Urinary bladder (tissue), 4 donors: ENCODE measurements around the gene CACNA2D3. TPM values are rescaled to one million over a fixed set of nuclear protein-coding genes. Genes with fewer than 3 reads are reported as not detected.

Source experiments
- DNase-seq: peaks from one replicate; pipeline ENCODE4 v3.0.0-alpha.2; 2015; ENCODE audit errors: extremely low spot score
- H3K27ac ChIP-seq: one replicate; pipeline ENCODE4 v1.5.1; 2013; ENCODE audit warnings: low read depth, mild to moderate bottlenecking, moderate library complexity
- H3K36me3 ChIP-seq: one replicate; pipeline ENCODE4 v1.6.1; 2013; ENCODE audit warnings: mild to moderate bottlenecking, moderate library complexity; ENCODE audit not compliant: insufficient read depth
- H3K4me1 ChIP-seq: one replicate; pipeline ENCODE4 v1.6.1; 2013; ENCODE audit warnings: mild to moderate bottlenecking, moderate library complexity; ENCODE audit not compliant: insufficient read depth
- H3K4me3 ChIP-seq: one replicate; pipeline ENCODE4 v1.5.1; 2013; ENCODE audit warnings: low read depth, low read length
- WGBS: extraction: QIAGEN DNeasy Blood & Tissue Kit; methylation state at CpG from one replicate; pipeline ENCODE4 v1.1.7; 2013; 5-methylcytosine and 5-hydroxymethylcytosine counted together
- polyA plus RNA-seq: library from polyadenylated mRNA; stranded (reverse); fragments of 200-250 nt; gene quantifications from one replicate; pipeline ENCODE4 v1.2.3, GENCODE V29; 2013
- total RNA-seq: library from RNA; depleted of rRNA; stranded (reverse); fragments of >200 nt; gene quantifications from one replicate; pipeline ENCODE4 v1.2.3, GENCODE V29; 2014
- donor health status: healthy with polysubstance abuse.
- donor health status: healthy.

Gene CACNA2D3
- total and polyA plus RNA-seq, 2 donors = 0.57 to 1.7 TPM

DNA sequence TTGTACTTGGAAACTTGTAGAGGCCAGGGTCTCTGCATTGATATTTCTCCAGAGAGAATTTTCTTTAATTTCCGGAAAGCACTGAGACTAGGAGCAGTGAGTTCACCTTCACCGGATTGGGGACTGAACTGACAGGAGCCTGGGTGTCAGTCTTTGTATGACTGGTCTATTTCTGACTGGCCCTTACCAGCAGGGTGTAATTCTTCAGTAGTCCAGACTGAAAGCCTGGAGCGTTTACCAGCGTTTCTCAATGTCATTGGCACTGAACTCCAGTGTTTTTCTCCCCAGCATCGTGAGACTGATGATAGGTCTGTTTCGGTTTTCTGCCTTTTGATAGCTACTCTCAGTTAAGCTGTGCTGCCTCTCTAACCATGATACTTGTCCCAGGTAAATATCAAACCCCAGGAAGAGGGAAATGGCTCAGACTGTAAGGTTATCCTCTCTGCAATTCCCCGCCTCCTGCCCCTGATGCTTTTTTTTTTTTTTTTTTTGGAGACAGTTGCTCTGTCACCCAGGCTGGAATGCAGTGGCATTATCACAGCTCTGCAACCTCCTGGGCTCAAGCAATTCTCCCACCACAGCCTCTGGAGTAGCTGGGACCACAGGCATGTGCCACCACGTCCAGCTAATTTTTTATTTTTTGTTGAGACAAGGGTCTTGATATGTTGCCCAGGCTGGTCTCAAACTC, 103.6 kb downstream of the CACNA2D3 start:
- no peak for DNase-seq
- no peaks in the 10 kb centered on the region for H3K36me3 ChIP-seq
- 66% methylated on average over 8 of the region's 8 CpGs for WGBS

DNA sequence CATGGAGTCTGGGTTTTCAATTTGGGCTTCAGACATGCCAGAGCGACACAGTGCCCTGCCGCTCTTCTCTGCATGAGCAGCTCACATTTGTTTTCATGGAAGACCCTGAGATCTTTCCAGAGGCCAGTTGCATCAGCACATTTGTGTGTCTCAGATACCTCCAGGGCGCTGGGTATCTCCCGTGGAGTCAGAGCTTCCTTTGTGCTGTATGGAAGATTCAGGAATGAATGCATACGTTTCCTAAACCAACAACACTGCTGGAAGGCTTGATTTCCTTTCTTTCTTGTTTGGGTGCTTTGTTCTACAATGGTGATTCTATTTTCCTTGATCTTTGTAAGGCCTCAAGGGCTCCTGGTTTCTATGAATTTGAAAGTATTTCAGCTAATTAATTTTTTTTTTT, 106.5 kb downstream of the CACNA2D3 start:
- DNase-seq = no peak
- no peaks in the 10 kb centered on the region for H3K4me1 ChIP-seq
- no peaks in the 10 kb centered on the region for H3K36me3 ChIP-seq
- H3K4me3 ChIP-seq = no peak overlapping the region
- no peak overlapping the region for H3K27ac ChIP-seq
- WGBS = 75% methylated on average over 5 of the region's 5 CpGs

More for the DNA sequence above, 103.6 kb downstream of the CACNA2D3 start:
- no peak overlapping the region for H3K27ac ChIP-seq
- H3K4me3 ChIP-seq = no peak overlapping the region
- no peaks in the 10 kb centered on the region for H3K4me1 ChIP-seq

DNA sequence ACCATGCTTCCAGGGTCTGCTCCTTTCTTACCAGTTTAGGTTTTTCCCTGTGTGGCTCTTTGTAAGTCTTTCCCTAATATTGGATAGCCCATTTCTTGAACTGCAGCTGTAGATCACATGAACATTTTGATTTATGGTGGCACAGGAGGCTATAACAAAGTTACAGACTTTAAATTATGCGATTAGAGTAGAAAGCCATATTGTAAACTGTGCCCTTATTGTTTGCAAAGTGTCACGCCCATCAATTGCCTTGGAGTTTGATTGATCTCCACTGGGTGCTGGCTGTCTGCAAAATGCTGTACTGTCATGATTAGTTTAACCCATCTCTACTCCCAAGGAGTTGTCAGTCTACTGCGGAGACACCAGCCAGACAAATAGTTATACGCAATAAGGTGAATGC, 110.3 kb downstream of the CACNA2D3 start:
- 84% methylated on average over 4 of the region's 4 CpGs for WGBS
- no peak for DNase-seq
- Histone ChIP-seq H3K4me1 (no peaks in the 10 kb centered on the region), H3K27ac (no peak overlapping the region), H3K36me3 (no peaks in the 10 kb centered on the region), H3K4me3 (no peak overlapping the region)

DNA sequence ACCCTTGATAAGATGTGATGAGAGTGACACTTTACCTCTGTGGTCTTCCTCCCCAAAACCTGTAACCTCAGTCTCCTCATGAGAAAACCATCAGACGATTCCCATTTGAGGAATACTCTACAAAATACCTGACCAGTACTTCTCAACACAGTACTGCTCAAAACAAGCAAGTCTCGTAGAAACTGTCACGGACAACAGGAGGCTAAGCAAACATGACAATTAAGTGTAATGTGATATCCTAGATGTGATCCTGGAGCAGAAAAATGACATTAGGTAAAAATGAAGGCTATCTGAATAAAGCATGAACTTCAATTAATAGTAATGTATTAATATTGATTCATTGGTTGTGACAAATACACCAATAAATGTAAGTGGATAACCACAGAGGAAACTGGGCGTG, 113.6 kb downstream of the CACNA2D3 start:
- no peaks in the 10 kb centered on the region for H3K36me3 ChIP-seq
- no peaks in the 10 kb centered on the region for H3K4me1 ChIP-seq
- no peak overlapping the region for H3K4me3 ChIP-seq
- WGBS = 75% methylated on average over 4 of the region's 4 CpGs
- H3K27ac ChIP-seq = no peak overlapping the region
- no peak for DNase-seq

DNA sequence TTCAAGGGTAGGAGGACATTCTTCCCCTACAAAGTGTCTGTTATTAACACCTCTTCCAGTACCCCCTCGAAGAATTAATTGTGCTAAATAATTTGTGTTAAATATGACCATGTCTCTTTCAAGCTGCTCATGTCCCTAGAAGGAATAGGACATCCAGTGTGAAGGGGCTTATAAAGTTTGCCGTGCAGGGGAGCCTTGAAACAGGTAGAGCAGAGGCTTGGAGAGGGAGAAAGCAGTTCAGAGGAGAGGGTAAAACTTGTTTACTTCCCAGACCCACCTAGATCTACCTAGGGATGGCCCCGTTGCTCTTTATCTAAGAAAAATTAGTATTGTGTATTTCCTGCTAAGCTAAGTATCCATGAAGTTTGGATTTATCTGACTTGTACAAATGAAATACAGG, 114.8 kb downstream of the CACNA2D3 start:
- H3K36me3 ChIP-seq = no peaks in the 10 kb centered on the region
- WGBS = 45% methylated on average over 3 of the region's 3 CpGs
- DNase-seq = no peak

DNA sequence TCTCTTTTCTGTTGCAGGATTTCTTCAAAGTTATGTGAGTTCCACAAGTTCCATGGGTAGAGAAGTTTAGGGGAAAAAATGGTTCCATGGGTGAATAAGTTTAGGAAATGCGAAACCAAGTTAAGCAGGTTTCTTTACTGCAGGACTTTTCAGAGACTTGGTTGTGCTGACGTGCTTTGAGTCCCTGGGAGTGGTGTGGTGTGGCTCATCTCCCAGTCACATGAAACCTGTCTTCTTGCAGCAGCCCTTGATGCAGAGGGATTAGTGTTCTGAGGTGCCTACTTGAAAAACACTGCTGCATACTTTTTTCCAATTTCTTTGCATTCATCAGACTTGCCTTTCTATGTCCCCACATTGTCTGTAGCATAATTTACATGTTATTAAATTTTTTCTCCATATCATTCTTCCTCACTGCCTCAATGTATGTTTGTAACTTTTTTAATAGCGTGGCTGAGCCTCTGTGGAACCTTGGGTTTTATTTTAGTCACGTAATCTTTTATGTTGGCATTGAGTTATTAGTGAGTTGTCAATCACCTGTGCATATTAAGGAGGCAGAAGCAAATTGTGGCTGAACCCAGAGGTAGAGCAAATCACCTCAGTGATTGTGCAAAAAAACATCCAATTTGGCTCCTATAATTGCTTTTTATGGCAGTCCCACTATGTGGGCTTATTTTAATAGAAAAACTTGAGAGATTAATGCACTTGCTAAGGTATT, 115.6 kb downstream of the CACNA2D3 start:
- no peaks in the 10 kb centered on the region for H3K4me1 ChIP-seq
- H3K36me3 ChIP-seq = no peaks in the 10 kb centered on the region
- H3K27ac ChIP-seq = no peak overlapping the region
- no peak for DNase-seq
- WGBS = 64% methylated on average over 4 of the region's 4 CpGs
- no peak overlapping the region for H3K4me3 ChIP-seq

More for the DNA sequence above, 114.8 kb downstream of the CACNA2D3 start:
- Histone ChIP-seq H3K27ac (no peak overlapping the region), H3K4me1 (no peaks in the 10 kb centered on the region), H3K4me3 (no peak overlapping the region)

DNA sequence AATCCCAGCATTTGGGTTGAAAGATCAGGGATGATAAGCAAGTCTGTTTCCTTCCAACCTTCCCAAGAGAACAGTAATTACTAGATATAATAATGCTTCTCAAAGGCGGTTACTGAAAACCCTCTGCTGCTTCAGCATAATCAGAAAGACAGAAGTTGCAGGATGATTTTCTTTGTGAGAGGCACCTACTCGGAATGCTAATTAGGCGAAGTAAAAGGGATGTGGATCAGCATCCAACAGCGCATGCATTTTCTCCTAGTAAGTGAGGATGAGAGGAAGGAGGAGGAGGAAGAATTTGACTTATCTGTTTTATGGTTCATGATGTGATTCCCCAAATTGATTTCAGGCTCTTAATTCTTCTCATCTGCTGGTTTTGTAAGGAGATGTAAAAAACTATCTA, 118.0 kb downstream of the CACNA2D3 start:
- 72% methylated on average over 4 of the region's 4 CpGs for WGBS
- Histone ChIP-seq H3K4me3 (no peak overlapping the region), H3K4me1 (no peaks in the 10 kb centered on the region), H3K27ac (no peak overlapping the region), H3K36me3 (no peaks in the 10 kb centered on the region)
- DNase-seq = no peak

DNA sequence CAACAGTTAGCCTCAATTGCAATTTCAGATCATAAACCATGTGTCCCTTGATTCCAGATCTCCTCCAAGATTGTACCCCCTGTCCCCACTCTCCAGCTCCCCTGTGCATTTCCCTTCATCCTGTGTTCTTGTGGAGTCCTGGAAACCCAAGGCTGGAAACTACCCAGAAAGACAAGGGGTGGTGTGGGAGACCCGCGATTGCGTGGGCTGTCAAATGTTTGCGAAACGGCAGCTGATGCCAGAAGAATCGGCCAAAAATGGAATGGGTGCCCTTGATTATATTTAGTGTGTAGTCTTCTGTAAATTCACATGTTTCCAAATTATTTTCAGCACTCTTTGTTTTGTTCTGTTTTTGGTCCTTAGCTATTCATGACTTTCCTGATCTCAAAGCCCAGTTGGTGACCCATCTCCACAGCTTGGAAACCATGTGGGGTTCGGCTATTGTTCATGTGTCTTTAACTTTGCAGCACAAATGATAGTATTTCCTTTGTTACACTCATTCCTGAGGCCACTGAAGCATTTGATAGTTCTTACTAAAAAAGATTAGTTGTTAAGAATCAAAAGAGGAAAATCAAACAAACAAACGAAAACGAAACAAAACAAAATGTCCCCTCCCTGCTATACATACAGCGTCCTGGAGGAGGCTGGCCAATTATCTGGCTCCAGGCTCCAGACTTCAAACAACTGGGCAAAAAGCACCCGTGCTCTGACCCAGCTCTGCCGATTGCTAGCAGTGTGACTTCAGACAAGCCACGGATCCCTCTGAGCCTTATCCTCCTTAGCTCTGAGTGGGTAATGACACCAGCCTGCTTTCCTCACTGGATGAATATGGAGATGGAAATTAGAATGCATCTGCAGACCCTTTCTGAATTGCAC, 120.9 kb downstream of the CACNA2D3 start:
- no peaks in the 10 kb centered on the region for H3K4me1 ChIP-seq
- H3K36me3 ChIP-seq = no peaks in the 10 kb centered on the region
- no peak overlapping the region for H3K27ac ChIP-seq
- H3K4me3 ChIP-seq = no peak overlapping the region
- WGBS = 71% methylated on average over 13 of the region's 13 CpGs
- no peak for DNase-seq

DNA sequence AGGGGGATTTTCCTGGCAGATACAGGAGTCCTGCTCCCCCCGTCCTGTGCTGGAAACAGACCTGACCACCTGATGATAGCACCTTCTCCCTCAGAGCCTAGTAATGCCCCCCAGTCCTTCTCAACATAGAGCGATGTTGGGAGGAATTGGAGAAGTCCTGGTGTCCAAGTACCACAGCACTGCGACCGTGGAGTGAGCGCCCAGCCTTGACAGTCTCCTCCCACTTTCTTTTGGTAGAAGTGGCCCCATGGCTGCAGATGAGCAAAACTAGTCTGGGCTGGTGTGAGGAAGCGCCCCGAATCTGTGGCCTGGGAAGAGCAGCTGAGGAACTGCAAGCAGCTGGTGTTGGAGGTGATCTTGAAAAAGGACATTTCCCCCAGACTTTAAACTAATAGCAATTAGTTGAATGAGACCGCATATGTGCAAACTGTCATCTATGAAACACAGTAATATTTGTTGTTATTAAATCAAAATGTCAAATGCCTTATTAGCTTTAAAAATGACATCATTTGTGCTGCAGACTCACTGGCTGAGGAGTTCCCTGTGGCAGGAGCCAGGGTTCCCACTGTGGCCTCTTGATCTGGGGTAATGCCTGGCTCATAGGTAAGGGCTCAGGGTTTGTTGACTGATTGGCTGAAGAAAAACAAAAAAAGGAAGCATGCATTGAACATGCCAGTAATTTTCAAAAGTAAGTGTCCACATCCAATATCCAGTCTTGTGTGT, 121.8 kb downstream of the CACNA2D3 start:
- Histone ChIP-seq H3K27ac (no peak overlapping the region), H3K4me3 (no peak overlapping the region), H3K4me1 (no peaks in the 10 kb centered on the region), H3K36me3 (no peaks in the 10 kb centered on the region)
- 87% methylated on average over 8 of the region's 8 CpGs for WGBS
- DNase-seq = no peak

DNA sequence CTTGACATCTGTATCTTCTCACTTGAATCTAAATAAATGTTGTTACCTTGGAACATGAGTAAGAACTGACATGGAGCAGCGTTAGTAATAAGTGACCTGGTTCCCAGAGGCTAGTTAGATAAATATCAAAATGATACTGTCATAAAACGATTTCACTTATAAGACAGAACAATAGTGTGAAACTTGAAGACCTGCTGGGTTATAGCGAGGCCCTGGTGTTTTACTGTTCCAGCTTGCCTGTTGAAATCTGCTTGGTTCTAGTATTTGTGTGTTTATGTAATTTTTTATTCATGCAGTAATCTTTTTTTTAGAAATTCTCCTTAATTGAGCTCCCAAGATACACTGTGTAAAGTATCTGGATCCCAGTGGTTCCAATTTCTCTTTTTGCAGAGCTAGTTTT, 129.4 kb downstream of the CACNA2D3 start:
- 53% methylated on average over 3 of the region's 3 CpGs for WGBS
- DNase-seq = no peak
- Histone ChIP-seq H3K4me1 (no peaks in the 10 kb centered on the region), H3K36me3 (no peaks in the 10 kb centered on the region), H3K27ac (no peak overlapping the region), H3K4me3 (no peak overlapping the region)

DNA sequence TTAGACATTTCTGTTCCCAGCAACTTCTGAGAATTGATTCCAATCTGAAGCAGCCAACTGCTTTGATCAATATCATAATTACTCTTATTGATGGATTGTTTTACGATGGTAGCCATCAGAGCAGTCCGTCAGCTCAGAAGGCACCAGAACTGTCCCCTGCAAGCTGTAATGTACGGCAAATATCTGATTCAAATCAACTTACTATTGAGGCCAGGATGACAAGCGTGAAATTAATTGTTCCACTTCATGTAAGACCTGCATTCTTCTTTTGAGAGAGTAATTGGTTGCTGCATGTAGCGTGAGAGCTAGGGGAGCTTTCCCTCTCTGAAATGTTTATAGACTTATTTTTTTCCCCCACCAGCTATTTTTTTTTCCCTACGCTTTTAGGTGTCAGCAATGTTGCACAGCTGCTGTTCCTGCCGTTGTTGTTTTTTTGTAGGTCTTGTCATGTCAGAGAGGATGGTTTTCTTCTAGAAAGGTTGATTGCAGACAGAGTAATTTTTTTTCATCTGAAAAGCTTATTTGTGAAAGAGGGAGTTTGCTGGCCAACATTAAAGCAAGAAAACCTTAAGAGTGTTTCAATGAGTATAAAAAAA, 134.9 kb downstream of the CACNA2D3 start:
- WGBS = 53% methylated on average over 7 of the region's 7 CpGs
- no peak for DNase-seq
- Histone ChIP-seq H3K4me1 (no peaks in the 10 kb centered on the region), H3K36me3 (no peaks in the 10 kb centered on the region), H3K4me3 (no peak overlapping the region), H3K27ac (no peak overlapping the region)

DNA sequence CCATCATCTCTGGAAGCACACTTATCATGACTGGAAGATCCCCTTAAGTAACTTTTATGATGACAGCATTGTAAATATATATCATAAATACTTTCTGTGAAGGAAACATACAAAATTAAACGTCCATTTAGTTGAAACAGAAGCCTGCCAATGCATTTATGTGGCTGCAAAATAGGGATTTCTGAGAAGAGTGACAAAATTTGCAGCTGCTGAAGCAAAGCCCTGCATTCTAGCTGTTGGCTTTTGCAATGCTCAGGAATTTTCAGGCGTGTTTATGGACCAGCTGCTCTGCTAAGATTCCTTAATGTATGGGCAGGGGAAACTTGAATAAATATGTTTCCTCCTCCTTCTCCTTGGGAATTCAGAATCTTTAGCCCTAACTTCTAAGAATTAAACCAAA, 137.3 kb downstream of the CACNA2D3 start:
- 15% methylated on average over 2 of the region's 2 CpGs for WGBS
- DNase-seq = no peak
- Histone ChIP-seq H3K27ac (no peak overlapping the region), H3K4me1 (no peaks in the 10 kb centered on the region), H3K36me3 (no peaks in the 10 kb centered on the region), H3K4me3 (no peak overlapping the region)

DNA sequence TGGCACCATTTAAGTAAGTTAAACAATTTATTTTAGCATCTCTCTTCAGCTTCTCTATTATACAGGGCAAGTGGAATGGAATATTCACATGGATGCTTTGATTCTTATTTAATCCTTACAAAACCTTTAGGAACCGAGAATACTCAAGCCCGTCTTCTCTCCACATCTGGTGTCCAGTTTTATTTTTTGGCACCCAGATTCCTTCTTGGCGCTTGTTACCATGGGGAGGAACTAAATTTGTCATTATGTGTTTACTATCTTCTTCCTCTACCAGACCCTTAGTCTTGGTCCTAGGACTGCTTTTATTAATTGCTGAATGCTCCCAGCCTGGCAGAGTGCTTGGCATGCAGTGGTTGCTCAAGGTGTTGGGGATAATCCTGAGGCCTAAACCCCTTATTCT, 138.8 kb downstream of the CACNA2D3 start:
- no peak for DNase-seq
- Histone ChIP-seq H3K27ac (no peak overlapping the region), H3K36me3 (no peaks in the 10 kb centered on the region), H3K4me3 (no peak overlapping the region), H3K4me1 (no peaks in the 10 kb centered on the region)
- 61% methylated on average over 3 of the region's 3 CpGs for WGBS
